Measurements from ENCODE around the gene IGSF6.

DNA sequence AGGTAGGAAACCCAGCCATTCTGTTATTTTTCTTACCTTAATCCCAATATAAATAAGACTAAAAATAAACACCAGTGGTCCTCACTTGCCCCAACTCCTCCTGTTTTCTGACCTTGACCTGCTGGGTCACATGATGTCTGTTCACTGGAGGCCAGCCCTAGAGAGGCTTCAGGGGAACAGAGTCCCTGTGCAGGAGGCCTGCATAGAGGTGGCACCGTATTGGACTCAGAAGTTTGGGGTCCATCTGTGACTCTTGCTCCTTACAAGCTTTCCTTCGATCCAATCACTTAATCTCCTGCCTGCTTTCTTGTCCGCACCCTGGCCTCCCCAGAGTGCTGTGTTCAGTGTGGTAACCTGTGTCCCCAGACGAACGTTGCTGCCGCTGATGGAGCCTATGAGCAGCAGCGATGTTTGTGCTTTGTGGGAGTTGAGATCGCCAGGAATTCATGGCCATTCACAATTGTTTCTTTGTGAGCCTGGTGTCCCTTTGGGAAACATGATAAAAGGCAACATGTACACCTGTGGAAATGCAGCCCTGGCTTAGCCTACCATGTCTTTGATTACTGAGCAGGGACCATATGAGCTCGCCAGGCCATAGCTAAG lies 4.7 kb downstream of the IGSF6 start:
- TF ChIP-seq, protein P1, sequence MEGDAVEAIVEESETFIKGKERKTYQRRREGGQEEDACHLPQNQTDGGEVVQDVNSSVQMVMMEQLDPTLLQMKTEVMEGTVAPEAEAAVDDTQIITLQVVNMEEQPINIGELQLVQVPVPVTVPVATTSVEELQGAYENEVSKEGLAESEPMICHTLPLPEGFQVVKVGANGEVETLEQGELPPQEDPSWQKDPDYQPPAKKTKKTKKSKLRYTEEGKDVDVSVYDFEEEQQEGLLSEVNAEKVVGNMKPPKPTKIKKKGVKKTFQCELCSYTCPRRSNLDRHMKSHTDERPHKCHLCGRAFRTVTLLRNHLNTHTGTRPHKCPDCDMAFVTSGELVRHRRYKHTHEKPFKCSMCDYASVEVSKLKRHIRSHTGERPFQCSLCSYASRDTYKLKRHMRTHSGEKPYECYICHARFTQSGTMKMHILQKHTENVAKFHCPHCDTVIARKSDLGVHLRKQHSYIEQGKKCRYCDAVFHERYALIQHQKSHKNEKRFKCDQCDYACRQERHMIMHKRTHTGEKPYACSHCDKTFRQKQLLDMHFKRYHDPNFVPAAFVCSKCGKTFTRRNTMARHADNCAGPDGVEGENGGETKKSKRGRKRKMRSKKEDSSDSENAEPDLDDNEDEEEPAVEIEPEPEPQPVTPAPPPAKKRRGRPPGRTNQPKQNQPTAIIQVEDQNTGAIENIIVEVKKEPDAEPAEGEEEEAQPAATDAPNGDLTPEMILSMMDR (IDR thresholded peaks at IDR 0.05): no peak
- TF ChIP-seq POLR2A (IDR thresholded peaks at IDR 0.05) (no peak), POLR2AphosphoS5 (IDR thresholded peaks at IDR 0.05) (no peak)
